Right cardiac atrium (tissue), 5 donors: Measurements from ENCODE around the gene AQP2. TPM values are rescaled to one million over a fixed set of nuclear protein-coding genes. Genes with fewer than 3 reads are reported as not detected.

Experiments used
- ATAC-seq, 2 donors: fragments of 200-7000 bp; cut with Tn5 transposase; one replicate each; pipeline versions ENCODE4 v1.8.0 to v1.9.1; 2020; ENCODE audit warnings: moderate library complexity in 2 of 2, mild to moderate bottlenecking in 1 of 2
- DNase-seq, 3 donors: peaks; one replicate each; pipeline ENCODE4 v3.0.0-alpha.2; 2020
- H3K27ac ChIP-seq: one replicate; pipeline ENCODE4 v1.5.1; 2013; ENCODE audit warnings: mild to moderate bottlenecking, low read length, control low read depth, moderate library complexity
- H3K27me3 ChIP-seq: one replicate; pipeline ENCODE4 v1.6.1; 2013; ENCODE audit not compliant: control insufficient read depth, insufficient read depth
- H3K4me1 ChIP-seq: one replicate; pipeline ENCODE4 v1.6.1; 2013; ENCODE audit warnings: low read length; ENCODE audit not compliant: control insufficient read depth, insufficient read depth
- H3K4me3 ChIP-seq: one replicate; pipeline ENCODE4 v1.5.1; 2013; ENCODE audit warnings: low read length, control low read depth
- H3K9me3 ChIP-seq: one replicate; pipeline ENCODE4 v1.6.1; 2013; ENCODE audit warnings: low read length; ENCODE audit not compliant: control insufficient read depth
- WGBS: extraction: QIAGEN DNeasy Blood & Tissue Kit; methylation state at CpG from one replicate; pipeline ENCODE4 v1.1.7; 2013; 5-methylcytosine and 5-hydroxymethylcytosine counted together
- intact Hi-C, 4 donors: fragments of 100-400 bp; cut with DNase I; formaldehyde crosslinking; loops; one replicate each; pipeline versions ENCODE4 v1.11.0 to v1.14.0; 2022 to 2023
- polyA plus RNA-seq: library from polyadenylated mRNA; stranded (reverse); fragments of 200-250 nt; gene quantifications from one replicate; pipeline ENCODE4 v1.2.3, GENCODE V29; 2013
- total RNA-seq, 4 donors: library from RNA; stranded (reverse); fragmentation: NEBNext Ultra II Directional; extraction: Animal tissue kit (Norgen Biotek cat#: 25700); gene quantifications; one replicate each; pipeline ENCODE4 v1.2.1, GENCODE V29; 2021
- donor health status: healthy with polysubstance abuse.
- donor health status: DM: no; HTN: yes; CAD: no.
- donor health status: DM: no; HTN: no; CAD: no.
- donor health status: DM: no; HTN: yes; CAD: no; lungs with severe emphysema.
- donor health status: DM: yes; HTN: yes; CAD: no.

The AQP2 gene
- total and polyA plus RNA-seq, 5 donors, result 0.17 to 1.1 (median 0.60) TPM

DNA sequence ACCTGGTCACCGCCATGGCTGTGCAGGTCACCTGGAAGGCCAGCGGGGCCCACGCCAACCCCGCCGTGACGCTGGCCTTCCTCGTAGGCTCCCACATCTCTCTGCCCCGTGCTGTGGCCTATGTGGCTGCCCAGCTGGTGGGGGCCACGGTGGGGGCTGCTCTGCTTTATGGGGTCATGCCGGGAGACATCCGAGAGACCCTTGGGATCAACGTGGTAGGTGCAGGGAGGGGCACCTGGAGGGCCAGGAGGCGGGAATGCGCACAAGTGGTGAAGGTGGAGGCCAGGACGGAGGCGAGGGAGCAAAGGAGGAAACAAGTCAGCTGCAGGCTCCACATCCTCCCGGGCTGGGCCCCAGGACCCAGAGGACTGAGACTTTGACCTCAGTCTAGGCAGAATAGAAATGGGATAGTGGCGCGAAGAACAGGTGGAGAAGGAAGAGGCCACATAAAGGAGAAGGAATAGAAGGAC, 22.9 kb downstream of the AQP2 start:
- Histone ChIP-seq H3K27ac (no peak overlapping the region), H3K4me3 (no peak overlapping the region), H3K4me1 (no peaks in the 10 kb centered on the region), H3K9me3 (no peaks in the 10 kb centered on the region), H3K27me3 (no peaks in the 10 kb centered on the region)
- ATAC-seq (no peak), DNase-seq (no peak)
- WGBS, result 84% methylated on average over 19 of the region's 19 CpGs
- intact Hi-C loops, result loop anchor here in 2 of 4 donors (5.0 kb wide), 1 partner anchor 79 kb away; no protein-coding TSS in a partner anchor

DNA sequence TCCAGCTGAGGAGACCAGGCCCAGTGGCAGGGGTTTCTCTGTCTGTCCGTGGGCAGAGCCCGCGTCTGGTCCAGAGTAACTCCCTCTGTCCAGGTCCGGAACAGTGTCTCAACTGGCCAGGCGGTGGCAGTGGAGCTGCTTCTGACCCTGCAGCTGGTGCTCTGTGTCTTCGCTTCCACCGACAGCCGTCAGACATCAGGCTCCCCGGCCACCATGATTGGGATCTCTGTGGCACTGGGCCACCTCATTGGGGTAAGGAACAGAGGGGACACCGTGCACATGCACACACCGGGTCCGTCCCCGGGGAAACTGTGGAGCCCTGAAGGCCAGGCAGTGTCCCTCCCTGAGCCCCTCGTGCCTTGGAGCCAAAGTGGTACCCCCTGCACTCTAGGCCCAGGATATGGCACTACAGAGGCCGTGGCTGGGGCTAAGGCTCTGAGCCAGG, 23.7 kb downstream of the AQP2 start:
- H3K9me3 ChIP-seq, result no peaks in the 10 kb centered on the region
- H3K4me3 ChIP-seq, result no peak overlapping the region
- WGBS, result 22% methylated on average over 15 of the region's 15 CpGs
- H3K4me1 ChIP-seq, result no peaks in the 10 kb centered on the region
- ATAC-seq (peak; percentile 88 to 90), DNase-seq (peak; percentile 84 to 91 (median 90))
- intact Hi-C loops, result loop anchor here in 2 of 4 donors (5.0 kb wide), 1 partner anchor 78 kb away; no protein-coding TSS in a partner anchor
- H3K27me3 ChIP-seq, result no peaks in the 10 kb centered on the region
- no peak overlapping the region for H3K27ac ChIP-seq

DNA sequence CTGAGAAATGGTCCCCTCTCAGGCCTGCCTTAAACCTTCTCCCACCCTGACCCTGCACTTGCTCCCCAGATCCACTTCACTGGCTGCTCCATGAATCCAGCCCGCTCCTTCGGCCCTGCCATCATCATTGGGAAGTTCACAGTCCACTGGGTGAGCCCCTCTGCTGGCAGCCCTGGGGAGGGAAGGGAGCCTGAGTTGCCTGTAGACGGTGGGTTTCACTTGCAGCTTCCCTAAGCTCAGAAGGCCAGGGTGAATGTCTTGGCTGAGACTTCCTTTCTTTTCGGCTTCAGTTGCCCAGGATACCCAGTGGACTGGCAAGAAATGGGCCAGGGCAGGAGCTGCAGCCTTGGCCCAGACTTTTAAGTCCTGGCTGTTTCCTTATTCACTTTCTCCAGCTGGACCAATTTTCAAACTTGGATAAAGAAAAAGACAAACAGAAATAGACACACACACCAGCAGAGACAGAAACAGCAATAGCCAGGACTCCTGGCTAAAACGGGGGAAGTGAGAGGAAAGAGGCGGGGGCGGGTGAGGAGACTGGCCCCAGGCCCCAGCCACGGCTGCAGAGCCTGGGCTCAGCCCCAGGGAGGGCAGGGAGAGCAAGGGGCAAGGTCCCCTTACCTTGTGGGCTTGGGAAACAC, 24.3 kb downstream of the AQP2 start:
- no peak for DNase-seq
- WGBS, result 47% methylated on average over 8 of the region's 8 CpGs
- no peaks in the 10 kb centered on the region for H3K4me1 ChIP-seq
- H3K9me3 ChIP-seq, result no peaks in the 10 kb centered on the region
- H3K27me3 ChIP-seq, result no peaks in the 10 kb centered on the region
- intact Hi-C loops, result loop anchor here in 2 of 4 donors (5.0 kb wide), 1 partner anchor 78 kb away; no protein-coding TSS in a partner anchor
- no peak overlapping the region for H3K27ac ChIP-seq
- ATAC-seq, result peak; percentile 19 to 28
- H3K4me3 ChIP-seq, result no peak overlapping the region

DNA sequence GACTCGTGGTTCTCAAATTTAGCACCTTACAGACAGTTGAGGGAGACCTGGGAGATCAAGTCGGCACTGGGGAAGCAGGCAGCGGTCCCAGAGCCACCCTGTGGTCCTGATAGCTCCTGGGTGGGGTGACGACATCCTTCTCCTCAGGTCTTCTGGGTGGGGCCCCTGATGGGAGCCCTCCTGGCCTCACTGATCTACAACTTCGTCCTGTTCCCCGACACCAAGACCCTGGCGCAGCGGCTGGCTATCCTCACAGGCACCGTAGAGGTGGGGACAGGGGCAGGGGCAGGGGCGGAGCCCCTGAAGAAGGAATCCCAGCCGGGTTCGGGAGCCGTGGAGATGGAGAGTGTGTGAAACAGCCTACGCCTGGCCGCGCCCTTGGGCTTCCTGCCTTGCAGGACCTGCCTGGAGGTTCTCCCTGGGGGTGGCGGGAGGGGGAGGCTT, 24.8 kb downstream of the AQP2 start:
- Histone ChIP-seq H3K9me3 (no peaks in the 10 kb centered on the region), H3K4me1 (no peaks in the 10 kb centered on the region), H3K4me3 (no peak overlapping the region), H3K27me3 (no peaks in the 10 kb centered on the region), H3K27ac (no peak overlapping the region)
- WGBS, result 48% methylated on average over 17 of the region's 17 CpGs
- ATAC-seq (no peak), DNase-seq (peak in 1 of 3 donors; percentile 64)
- intact Hi-C loops, result no loop called here

DNA sequence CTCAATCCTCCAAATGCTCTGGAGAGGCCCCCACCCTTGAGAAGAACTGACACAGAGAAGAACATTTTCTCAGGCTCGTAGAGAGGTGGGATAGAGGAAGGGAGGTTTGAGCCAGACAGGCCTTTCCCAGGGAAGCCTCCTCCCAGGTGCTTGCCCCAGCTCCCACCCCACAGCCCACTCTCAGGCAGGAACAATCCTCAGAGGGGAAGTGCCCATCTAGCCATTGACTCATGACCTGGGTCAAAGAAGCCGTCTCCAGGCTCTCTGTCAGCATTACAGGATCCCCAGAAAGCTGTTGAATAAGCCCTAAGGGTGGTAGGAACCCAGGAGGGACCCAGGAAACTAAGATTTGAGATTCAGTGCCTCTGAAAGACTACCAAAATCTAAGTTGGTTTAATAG, 26.0 kb downstream of the AQP2 start:
- WGBS, result 79% methylated on average over 2 of the region's 2 CpGs
- no peaks in the 10 kb centered on the region for H3K9me3 ChIP-seq

GRCh38 chr12:49978125-49978524, 27.6 kb downstream of the AQP2 start:
- Histone ChIP-seq H3K4me3 (no peak overlapping the region), H3K27ac (no peak overlapping the region), H3K27me3 (no peaks in the 10 kb centered on the region), H3K4me1 (no peaks in the 10 kb centered on the region), H3K9me3 (no peaks in the 10 kb centered on the region)
- intact Hi-C loops, result no loop called here
- ATAC-seq (no peak), DNase-seq (no peak)
- WGBS, result 89% methylated on average over 4 of the region's 4 CpGs

More for the DNA sequence above, 26.0 kb downstream of the AQP2 start:
- no peak for ATAC-seq
- no peak for DNase-seq
- intact Hi-C loops, result no loop called here
- Histone ChIP-seq H3K4me3 (no peak overlapping the region), H3K27ac (no peak overlapping the region), H3K27me3 (no peaks in the 10 kb centered on the region), H3K4me1 (no peaks in the 10 kb centered on the region)

GRCh38 chr12:49979016-49979586, 28.6 kb downstream of the AQP2 start:
- Histone ChIP-seq H3K4me1 (peaks cover 3% of the 10 kb centered on the region), H3K27ac (no peak overlapping the region), H3K4me3 (no peak overlapping the region), H3K27me3 (no peaks in the 10 kb centered on the region), H3K9me3 (no peaks in the 10 kb centered on the region)
- DNase-seq, result no peak
- WGBS, result 80% methylated on average over 10 of the region's 10 CpGs
- ATAC-seq, result no peak
- intact Hi-C loops, result no loop called here

GRCh38 chr12:49979791-49980190, 29.3 kb downstream of the AQP2 start:
- no peaks in the 10 kb centered on the region for H3K9me3 ChIP-seq
- peaks cover 3% of the 10 kb centered on the region for H3K4me1 ChIP-seq
- DNase-seq (no peak), ATAC-seq (no peak)
- no peak overlapping the region for H3K27ac ChIP-seq
- H3K27me3 ChIP-seq, result no peaks in the 10 kb centered on the region
- no peak overlapping the region for H3K4me3 ChIP-seq
- WGBS, result 78% methylated on average over 3 of the region's 3 CpGs
- intact Hi-C loops, result no loop called here

GRCh38 chr12:49980501-49981349, 30.2 kb downstream of the AQP2 start:
- Histone ChIP-seq H3K4me3 (no peak overlapping the region), H3K9me3 (no peaks in the 10 kb centered on the region), H3K27me3 (no peaks in the 10 kb centered on the region), H3K4me1 (peaks cover 3% of the 10 kb centered on the region), H3K27ac (no peak overlapping the region)
- intact Hi-C loops, result no loop called here
- DNase-seq, result no peak
- 95% methylated on average over 10 of the region's 10 CpGs for WGBS
- ATAC-seq, result no peak

DNA sequence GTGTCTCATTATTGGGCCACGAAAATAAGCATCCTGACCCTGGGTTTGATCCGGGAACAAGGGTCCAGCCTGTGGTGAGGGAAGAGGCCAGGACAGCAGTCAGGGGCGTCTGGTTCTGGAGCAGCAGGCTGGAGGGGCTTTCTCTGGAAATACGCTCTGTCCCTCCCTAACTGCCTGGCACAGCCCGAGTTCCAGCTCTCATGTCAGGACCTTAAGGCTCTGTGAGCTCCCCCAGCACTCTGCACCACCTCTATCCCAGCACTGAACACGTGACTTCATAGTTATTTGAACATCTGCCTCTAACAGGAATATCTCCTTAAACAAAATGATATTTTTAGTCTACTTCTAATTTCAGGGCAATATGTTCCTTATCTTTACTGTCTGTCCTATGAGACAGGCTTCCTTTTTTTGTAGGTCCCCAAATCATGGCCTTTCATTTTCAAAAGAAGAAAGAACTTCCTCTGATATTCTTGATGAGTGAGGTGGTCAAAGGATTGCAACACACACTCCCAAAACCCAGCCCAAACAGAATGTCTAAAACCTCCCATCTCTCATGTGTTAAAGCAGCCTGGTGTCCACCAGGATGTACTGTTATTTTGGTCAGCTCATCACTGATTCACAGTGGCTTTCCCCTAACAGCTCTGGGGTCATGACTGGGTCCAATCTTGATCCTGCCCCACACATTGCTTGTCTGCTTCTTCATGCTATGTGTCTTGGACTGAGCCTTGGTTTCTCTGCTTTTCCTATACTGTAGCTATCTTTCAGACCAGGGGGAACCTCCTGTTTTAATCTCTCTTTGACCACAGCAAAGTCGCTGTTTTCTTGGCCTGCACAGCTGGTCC, 31.9 kb downstream of the AQP2 start:
- Histone ChIP-seq H3K27me3 (no peaks in the 10 kb centered on the region), H3K27ac (no peak overlapping the region), H3K9me3 (no peaks in the 10 kb centered on the region), H3K4me3 (no peak overlapping the region), H3K4me1 (peaks cover 3% of the 10 kb centered on the region)
- DNase-seq, result no peak
- intact Hi-C loops, result no loop called here
- WGBS, result 87% methylated on average over 7 of the region's 7 CpGs
- ATAC-seq, result no peak
